Cerebellar nuclear complex (tissue), 1 donor: ENCODE data around the gene THBS3.
"Not testable (repeated sequence)": the region's sequence is repeated elsewhere in the genome, so short reads cannot be mapped to it uniquely, and the experiment has no call there.

ENCODE experiments used
- DNase-seq, 2 experiments: peaks; one replicate each; lab custom pipeline; 2025; lab: John Stamatoyannopoulos, UW

The THBS3 gene

DNA sequence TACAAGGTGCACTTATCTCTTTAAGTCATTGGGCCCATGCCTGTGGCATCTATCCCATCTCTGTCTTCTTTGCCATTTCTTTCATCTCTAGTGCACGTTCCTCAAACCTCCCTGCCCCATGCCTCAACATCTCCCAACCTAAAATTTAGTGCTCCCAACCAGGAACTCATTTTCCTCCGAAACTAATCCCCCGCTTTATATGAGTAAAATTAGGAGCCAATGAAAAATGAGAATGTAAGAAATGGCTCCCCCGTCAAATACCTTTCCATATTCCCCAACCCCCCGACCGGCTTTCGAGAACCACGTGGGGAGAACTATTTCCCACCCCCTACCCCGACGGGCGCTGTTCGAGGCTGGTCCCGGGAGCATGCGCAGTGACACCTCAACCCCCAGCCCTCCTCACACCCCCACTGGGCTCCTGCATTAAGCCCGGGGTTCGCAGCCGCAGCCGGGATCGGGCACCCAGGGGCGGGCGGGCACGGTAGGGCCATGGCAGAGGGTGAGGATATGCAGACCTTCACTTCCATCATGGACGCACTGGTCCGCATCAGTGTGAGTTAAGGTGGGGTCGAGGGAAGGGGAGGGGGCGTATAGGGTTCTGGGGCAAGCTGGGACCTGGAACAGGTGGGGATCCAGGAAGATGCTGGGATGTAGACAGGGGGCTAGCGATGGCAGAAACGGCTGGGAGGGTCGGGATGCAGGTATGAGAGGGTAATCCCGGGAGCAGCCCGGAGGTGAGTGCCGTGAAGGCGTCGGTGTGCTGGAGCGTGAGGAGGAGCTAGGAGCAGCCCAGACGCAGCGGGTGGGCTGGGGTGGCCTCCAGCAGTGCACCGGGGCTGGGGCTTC, 34.0 kb downstream of the THBS3 start, which contains the start of gene TRIM46:
Gene TRIM46 (plus strand): TSS at position 372 of the 846 bp plus-strand sequence. CDS start 118 bp downstream, at position 490.
- no peak for DNase-seq

DNA sequence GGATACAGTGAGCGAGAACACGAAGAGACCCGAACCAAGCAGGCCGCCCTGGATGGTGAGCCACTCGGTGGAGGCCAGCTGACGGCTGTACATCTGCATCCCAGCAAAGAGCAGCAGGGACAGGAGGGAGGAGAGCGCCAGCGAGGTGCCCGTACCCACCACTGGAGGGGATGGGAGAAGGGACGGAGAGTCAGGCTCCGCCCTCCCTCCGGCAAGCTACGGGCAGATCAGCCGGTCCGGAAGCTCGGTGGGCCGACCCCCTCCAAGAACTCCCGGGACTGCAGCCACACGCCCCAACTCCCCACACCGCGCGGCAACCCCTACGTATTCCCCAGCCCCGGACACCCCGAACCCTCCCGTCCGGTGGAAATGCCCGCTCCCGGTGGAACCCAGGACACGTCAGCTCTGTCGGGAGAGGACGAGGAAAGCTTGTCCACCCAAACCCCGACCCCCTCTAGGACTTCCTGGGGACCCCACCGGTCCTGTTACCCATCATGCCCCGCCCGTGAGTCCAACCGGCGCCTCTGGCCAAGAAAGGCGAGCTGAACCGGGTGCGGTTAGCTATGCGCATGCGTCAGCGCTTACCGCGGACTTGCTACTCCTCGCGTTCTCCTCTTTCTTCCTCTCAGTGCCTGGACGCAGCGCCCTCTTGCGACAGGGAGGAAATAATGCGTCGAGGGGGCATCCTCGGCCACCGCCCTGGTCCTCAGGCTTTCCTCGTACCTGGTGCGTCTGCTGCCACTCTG, 34.8 kb downstream of the THBS3 start, which contains the start of gene KRTCAP2:
Gene KRTCAP2 (minus strand): TSS at position 573 of the 746 bp plus-strand sequence. CDS start 80 bp downstream, at position 493.
- DNase-seq, result peak; percentile 47 to 84

DNA sequence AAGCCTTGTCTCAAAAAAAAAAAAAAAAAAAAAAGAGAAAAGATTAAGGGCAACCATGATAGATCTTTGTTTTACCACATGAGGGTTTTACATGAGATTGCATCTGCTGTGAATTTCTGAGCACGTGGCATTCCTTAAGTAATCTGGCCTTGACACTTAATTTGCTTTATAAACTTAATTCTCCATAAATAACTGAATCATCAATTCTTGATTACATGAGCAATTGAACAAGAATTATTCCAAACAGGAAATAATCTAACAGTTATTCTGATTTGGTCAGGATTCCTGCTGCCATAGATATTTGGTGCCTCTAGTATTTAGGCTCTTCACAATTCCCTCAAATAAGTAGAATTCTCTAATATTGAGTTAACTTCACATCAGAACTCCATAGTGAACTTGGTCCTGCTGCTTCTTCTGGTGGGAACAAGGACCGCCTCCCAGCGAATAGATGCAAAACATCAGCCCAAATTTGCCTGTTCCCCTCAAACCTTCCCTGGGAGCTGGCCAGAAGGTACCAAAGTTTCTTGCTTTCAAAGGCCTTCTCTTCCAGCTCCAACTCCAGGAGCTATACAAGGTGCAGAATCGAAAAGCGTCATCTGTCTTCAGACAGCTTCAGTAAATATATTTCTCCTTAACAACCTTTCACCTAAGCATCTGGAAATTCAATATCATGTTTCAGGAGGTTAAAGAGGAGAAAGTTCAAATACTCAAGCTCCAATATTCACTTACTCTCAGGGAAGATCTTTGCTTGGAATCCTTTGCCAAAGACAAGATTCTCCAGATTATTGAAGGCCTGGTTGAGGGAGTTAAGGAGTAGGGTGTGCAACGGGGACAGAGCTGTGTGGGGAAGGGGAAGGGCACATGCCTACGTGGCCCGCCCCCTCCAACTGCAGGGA, 35.6 kb downstream of the THBS3 start:
- DNase-seq, result no peak

DNA sequence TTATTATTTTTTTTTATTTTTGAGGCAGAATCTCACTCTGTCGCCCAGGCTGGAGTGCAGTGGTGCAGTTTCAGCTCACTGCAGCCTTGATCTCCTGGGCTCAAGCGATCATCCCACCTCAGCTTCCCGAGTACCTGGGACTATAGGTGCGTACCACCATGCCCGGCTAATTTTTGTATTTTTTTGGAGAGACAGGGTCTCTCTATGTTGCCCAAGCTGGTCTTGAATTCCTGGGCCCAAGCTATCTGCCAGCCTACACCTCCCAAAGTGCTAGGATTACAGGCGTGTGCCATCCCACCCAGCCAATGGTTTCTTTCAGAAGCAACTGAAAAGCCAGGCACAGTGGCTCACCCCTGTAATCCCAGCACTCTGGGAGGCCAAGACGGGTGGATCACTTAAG, 36.9 kb downstream of the THBS3 start:
- no peak for DNase-seq

DNA sequence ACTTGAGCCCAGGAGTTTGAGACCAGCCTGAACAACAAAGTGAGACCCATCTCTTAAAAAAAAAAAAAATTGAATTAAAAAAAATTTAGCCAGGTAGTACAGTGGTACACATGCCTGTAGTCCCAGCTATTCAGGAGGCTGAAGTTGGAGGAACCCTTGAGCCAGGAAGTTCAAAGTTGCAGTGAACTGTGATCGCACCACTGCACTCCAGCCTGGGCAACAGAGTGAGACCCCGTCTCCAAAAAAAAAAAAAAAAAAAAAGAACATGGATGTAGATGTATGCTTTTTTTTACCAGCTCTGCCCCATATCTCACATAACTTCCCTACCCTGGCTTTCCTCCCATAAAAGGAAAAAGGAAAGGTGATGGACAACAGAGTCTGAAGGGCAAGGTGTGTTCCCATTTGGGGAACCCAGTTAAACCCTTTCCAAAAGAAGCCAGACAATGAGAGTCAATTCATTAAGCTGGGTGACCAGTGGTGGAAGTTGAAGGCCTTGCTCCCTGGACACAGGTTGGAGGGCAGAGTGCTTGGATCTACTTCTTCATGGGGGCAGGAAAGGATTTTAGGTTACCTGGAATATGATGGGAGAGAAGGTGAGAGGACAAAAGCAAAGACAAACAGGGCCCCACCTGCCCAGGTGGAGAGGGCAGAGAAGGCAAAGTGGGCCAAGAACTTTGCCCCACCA, 37.5 kb downstream of the THBS3 start:
- DNase-seq, result no peak

DNA sequence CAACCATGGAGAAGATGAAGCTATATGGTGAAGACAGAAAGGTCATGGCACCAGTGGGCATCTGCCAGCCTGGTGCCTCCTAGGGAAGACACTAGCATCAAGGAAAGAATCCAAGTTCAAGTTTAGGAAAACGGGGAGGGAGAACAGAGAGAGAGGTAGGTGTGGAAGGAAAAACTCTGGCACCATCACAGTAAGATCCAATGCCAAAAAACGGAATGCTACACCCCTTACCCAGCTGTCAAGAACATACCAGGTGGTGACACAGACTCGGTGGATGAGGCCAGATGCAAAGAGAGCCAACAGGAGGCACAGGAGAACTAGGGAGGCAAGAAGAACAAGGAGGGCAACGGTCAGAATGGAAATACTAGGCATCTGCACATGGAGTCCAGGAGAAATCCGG, 38.2 kb downstream of the THBS3 start:
- DNase-seq, result no peak

DNA sequence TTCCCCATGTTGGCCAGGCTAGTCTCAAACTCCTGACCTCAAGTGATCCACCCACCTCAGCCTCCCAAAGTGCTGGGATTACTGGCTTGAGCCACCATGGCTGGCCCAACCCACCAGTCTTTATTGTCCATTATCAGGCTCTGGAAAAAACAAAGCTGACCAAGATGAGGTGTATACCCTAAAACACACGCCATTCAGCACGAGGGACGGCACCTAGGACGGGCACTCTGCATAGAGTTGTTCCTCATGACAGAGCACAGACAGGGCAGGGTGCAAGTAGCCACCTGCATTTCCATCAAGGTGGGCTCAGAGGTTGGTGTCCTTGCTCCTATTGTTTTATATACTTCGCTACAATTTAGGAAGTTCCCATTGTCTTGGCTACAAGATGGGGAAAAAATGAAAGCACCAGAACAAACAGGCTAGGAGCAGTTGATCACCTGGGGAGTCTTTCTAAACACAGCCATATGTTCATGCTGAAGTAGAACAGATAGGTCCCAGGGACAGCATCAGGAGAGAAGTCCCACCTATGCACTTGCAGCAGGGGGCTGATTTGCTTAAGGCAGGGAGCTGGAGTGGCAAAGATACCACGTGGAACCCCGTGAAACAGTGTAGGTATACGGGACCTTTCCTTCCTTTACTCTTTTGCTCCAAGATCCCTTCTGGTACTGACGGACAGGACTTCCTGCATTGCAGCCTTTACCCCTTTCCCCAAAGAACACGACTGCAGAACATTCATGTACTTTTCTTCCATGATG, 39.1 kb downstream of the THBS3 start:
- no peak for DNase-seq

DNA sequence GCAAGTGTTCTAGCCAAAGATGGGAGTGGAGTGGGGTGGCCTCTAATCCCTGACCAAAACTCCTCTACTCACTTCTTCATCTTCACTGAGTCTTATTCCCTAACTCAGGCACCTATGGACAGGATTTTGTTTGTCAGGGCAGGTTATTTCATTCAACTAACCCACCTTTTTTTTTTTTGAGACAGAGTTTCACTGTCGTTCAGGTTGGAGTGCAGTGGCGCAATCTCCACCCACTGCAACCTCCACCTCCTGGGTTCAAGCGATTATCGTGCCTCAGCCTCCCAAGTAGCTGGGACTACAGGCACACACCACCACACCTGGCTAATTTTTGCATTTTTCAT, 39.6 kb downstream of the THBS3 start:
- not testable (repeated sequence) for DNase-seq

DNA sequence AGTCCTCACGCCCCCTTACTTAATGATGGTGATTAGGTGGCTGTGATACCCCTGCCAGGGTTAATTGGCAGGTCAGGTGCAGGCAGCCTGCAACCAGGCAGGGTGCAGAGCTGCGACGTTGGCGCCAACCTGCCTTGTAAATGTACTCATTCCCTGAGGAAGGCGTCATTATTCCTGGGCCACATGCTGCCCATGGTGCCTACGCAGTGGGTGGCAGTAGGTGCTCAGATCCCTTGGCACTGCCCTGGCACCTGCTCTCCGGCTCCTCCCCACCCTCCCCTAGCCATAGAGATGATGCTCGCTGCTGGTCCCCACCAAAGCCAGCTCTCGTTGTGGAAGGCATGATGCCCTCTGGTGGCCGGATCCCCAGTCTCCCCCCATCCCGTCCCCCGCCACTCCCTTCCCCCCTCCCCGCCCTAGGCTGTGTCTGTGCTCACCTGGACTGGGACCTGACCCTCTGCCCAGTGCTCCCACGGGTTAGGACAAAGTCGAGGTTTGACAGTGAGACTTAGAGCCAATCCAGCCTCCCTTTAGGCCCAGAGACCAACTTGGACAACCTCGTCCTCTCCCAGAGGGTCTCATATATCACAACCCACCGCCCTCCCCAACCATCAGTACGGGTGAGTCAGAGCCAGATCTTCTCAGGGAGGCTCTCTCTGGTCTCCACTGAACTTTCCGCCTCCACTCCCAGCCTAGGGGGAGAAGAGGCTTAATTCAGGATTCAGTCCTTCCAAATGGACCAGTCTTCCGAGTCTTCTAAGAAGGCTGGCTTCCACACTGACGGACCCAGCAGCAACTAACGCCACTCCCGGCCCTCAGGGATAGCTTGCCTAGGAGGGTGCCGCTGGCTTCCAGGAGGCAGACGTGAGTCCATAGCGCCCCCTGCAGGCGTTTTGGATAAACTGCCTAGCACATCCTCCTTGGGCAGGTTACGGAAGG, 40.3 kb downstream of the THBS3 start:
- DNase-seq, result peak in 1 of 2 experiments; percentile 83

DNA sequence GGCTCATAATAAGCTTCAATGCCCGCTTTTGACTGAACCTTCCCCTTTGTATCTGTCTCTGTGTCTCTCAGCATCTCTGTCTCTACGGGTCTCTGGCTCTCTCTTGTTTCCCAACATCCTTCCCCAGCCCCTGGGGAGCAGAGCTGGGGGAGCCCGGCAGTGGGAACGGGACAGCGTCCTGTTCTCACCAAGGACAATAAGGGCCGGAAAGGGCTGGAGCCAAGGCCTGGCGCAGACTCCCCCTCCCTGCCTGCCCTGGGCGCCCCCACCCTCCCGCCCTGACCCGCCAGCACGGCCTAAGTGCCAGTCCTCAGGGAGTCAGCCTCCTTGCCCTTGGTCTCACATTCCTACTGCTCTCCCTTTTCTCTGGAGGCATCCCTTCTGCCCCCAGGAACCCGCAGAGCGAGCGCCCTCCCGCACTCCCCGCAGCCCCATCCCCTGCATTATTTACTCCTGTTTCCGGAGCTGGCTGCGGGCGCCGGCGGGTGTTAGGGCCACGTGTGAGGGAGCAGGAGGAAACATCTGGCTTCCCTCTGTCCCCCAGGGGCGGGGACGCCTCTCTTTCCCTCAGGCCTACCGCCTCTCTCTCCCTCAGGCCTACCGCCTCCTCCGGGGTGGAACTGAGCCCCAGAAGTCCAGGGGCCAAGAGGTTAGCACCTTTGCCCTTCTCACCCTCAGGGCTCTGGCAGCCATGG, 41.1 kb downstream of the THBS3 start:
- no peak for DNase-seq

DNA sequence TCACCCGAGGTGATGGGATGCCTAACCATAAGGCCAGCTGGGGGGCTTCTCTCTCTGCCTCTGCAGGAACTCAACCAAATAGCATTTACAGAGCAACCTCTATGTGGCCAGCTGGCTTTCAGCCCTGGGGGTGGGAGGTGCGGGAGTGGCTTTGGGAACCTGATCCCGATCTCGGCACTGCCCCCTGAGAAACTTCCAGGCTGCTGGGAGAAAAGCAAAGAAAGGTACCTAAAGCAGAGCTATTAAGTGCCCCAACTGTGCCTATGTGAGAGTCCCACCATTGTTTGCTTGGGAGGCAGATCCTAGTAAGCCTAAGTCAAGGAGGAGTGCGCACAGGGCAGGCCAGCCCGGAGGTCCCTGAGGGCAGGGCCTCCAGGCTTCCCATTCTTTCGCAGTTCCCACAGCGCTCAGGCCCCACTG, 41.6 kb downstream of the THBS3 start:
- DNase-seq, result no peak

DNA sequence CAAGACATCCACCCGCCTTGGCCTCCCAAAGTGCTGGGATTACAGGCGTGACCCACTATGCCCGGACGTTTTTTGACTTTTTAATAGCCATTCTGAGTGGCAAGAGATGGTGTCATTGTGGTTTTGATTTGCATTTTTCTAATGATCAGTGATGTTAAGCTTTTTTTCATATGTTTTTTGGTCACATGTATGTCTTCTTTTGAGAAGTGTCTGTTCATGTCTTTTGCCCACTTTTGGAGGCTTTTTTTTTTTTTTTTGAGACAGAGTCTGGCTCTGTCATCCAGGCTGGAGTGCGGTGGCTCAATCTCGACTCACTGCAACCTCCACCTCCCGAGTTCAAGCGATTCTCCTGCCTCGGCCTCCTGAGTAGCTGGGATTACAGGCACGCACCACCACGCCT, 43.1 kb downstream of the THBS3 start:
- DNase-seq, result not testable (repeated sequence)

DNA sequence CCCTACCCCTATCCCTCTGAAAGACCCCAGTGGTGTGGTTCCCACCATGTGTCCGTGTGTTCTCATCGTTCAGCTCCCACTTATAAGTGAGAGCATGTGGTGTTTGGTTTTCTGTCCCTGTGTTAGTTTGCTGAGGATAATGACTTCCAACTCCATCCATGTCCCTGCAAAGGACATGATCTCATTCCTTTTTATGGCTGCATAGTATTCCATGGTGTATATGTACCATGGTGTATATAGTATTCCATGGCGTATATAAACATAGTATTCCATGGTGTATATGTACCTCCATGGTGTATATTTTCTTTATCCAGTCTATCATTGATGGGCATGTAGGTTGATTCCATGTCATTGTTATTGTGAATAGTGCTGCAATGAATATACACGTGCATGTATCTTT, 43.9 kb downstream of the THBS3 start:
- DNase-seq, result not testable (repeated sequence)

DNA sequence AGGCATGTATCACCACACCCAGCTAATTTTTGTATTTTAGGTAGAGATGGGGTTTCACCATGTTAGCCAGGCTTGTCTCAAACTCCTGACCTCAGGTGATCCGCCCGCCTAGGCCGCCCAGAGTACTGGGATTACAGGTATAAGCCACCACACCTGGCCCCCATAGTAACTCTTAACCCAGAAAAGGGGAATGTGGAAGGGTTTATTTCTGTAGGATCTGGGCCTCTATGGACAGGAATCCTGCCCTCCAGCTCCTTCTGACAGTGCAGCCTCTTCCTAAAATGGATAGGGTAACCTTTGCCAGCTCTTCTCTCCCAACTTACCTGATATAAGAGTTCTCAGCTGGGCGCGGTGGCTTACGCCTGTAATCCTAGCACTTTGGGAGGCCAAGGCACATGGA, 45.1 kb downstream of the THBS3 start:
- not testable (repeated sequence) for DNase-seq

DNA sequence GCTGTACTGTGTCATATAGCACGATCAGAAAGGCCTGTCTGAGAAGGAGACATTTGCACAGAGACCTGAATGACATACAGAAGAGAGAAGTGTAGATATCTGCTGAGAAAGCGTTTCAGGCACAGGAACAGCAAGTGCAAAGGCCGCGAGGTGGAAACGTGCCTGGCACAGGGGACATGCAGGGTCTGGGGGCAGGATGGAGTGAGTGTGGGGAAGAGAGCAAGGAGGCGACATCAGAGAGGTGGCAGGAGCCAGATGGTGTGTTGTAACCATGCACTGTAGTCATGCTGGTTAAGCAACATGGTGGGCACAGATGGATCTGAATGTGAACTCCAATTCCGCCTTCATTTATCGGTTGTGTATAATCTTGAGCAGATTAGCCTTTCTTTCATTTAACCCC, 47.6 kb downstream of the THBS3 start:
- DNase-seq, result no peak

DNA sequence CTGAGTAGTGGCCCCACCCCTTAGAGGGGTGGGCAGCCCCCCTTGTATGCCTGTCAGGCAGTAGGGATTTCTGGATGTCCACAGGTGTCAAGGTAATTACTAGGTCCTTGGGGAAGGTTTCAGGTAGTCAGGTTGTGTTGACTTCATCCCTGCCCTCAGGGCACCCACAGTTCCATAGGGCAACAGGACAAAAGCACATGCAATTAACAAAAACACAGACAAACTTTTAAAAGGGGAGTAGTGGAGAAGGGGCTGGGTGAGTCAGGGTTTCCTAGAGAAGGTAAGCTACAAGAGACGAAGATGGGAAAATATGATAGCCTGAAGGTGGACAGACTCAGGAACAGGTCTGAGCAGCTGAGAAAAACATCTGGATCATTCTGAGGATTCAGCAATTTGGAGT, 48.7 kb downstream of the THBS3 start:
- DNase-seq, result no peak

DNA sequence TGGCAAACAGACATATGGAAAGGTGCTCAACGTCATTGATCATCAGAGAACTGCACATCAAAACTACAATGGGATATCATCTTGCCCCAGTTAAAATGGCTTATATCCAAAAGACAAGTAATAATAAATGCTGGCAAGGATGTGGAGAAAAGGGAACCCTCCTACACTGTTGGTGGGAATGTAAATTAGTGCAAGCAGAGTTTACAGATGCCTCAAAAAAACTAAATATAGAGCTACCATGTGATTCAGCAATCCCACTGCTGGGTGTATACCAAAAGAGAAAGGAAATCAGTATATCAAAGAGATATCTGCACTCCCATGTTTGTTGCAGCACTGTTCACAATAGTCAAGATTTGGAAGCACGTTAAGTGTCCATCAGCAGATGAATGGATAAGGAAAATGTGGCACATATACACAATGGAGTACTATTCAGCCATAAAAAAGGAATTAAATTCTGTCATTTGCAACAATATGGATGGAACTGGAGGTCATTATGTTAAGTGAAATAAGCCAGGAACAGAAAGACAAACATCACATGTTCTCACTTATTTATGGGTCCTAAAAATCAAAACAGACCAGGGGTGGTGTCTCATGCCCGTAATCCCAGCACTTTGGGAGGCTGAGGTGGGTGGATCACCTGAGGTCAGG, 51.6 kb downstream of the THBS3 start:
- DNase-seq, result not testable (repeated sequence)
